Measurements from ENCODE around the gene CLDN18.

- TF ChIP-seq, protein P1, sequence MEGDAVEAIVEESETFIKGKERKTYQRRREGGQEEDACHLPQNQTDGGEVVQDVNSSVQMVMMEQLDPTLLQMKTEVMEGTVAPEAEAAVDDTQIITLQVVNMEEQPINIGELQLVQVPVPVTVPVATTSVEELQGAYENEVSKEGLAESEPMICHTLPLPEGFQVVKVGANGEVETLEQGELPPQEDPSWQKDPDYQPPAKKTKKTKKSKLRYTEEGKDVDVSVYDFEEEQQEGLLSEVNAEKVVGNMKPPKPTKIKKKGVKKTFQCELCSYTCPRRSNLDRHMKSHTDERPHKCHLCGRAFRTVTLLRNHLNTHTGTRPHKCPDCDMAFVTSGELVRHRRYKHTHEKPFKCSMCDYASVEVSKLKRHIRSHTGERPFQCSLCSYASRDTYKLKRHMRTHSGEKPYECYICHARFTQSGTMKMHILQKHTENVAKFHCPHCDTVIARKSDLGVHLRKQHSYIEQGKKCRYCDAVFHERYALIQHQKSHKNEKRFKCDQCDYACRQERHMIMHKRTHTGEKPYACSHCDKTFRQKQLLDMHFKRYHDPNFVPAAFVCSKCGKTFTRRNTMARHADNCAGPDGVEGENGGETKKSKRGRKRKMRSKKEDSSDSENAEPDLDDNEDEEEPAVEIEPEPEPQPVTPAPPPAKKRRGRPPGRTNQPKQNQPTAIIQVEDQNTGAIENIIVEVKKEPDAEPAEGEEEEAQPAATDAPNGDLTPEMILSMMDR (IDR thresholded peaks at IDR 0.05; ENCODE audit: low read depth, low read length, missing input control) = no peak
- TF ChIP-seq GABPA (IDR thresholded peaks at IDR 0.05 in 1 of 2, conservative IDR thresholded peaks at IDR 0.05 in 1 of 2) (no peak), HNF4A (conservative IDR thresholded peaks at IDR 0.05) (no peak), JUND (IDR thresholded peaks at IDR 0.05) (no peak), NR2F2 (IDR thresholded peaks at IDR 0.05) (no peak)
- TF ChIP-seq, protein P2, sequence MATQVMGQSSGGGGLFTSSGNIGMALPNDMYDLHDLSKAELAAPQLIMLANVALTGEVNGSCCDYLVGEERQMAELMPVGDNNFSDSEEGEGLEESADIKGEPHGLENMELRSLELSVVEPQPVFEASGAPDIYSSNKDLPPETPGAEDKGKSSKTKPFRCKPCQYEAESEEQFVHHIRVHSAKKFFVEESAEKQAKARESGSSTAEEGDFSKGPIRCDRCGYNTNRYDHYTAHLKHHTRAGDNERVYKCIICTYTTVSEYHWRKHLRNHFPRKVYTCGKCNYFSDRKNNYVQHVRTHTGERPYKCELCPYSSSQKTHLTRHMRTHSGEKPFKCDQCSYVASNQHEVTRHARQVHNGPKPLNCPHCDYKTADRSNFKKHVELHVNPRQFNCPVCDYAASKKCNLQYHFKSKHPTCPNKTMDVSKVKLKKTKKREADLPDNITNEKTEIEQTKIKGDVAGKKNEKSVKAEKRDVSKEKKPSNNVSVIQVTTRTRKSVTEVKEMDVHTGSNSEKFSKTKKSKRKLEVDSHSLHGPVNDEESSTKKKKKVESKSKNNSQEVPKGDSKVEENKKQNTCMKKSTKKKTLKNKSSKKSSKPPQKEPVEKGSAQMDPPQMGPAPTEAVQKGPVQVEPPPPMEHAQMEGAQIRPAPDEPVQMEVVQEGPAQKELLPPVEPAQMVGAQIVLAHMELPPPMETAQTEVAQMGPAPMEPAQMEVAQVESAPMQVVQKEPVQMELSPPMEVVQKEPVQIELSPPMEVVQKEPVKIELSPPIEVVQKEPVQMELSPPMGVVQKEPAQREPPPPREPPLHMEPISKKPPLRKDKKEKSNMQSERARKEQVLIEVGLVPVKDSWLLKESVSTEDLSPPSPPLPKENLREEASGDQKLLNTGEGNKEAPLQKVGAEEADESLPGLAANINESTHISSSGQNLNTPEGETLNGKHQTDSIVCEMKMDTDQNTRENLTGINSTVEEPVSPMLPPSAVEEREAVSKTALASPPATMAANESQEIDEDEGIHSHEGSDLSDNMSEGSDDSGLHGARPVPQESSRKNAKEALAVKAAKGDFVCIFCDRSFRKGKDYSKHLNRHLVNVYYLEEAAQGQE (IDR thresholded peaks at IDR 0.05) = no peak
Observed at GRCh38 chr3:137972396-137972795, 37.6 kb upstream of the CLDN18 start.

All from liver (tissue), 3 donors.